ENCODE results near the gene ZNRF2. TPM values are rescaled to one million over a fixed set of nuclear protein-coding genes. Genes with fewer than 3 reads are reported as not detected.

ZNRF2 gene
- total and polyA plus RNA-seq, 2 of the 4 experiments (the other 2 are of a cell fraction): 0.31 to 0.54 TPM

GRCh38 chr7:30245913-30246312, 38.5 kb upstream of the ZNRF2 start:
- Histone ChIP-seq H2AK5ac (ENCODE audit: low read depth, low read length) (no peak overlapping the region), H2BK20ac (ENCODE audit: low read depth, low read length) (no peak overlapping the region), H2AK9ac (replicated peaks; ENCODE audit: low read depth, low read length, poor library complexity) (no peak overlapping the region), H3K27me3 (ENCODE audit: control insufficient read depth, insufficient read depth, low read length) (peaks cover 22% of the 10 kb centered on the region), H4K8ac (ENCODE audit: low read depth in 2 of 2, low read length in 2 of 2) (no peak overlapping the region), H3K9me3 (ENCODE audit: control insufficient read depth, insufficient read depth, low read length) (no peaks in the 10 kb centered on the region), H2AFZ (replicated peaks; ENCODE audit: low read length, poor library complexity) (no peak overlapping the region), H4K91ac (ENCODE audit: insufficient read depth, low read depth, low read length) (no peak overlapping the region), H3K9me1 (ENCODE audit: insufficient read depth, low read length) (no peaks in the 10 kb centered on the region), H4K20me1 (ENCODE audit: insufficient read depth, low read length) (no peaks in the 10 kb centered on the region), H3K4me2 (ENCODE audit: low read depth, low read length) (no peak overlapping the region), H3K79me1 (ENCODE audit: low read depth in 1 of 2, low read length in 2 of 2) (no peaks in the 10 kb centered on the region), H2BK15ac (ENCODE audit: low read depth, low read length) (no peak overlapping the region), H2BK5ac (ENCODE audit: low read depth, low read length, poor library complexity, severe bottlenecking) (no peak overlapping the region), H3K14ac (replicated peaks; ENCODE audit: low read depth, low read length) (no peak overlapping the region), H3K23ac (ENCODE audit: low read depth, low read length) (no peak overlapping the region), H3K27ac (ENCODE audit: insufficient read depth, low read length) (no peak overlapping the region), H3K4me3 (ENCODE audit: insufficient read depth, low read depth, low read length) (no peak overlapping the region), H3K36me3 (ENCODE audit: control insufficient read depth, insufficient read depth, low read length) (no peaks in the 10 kb centered on the region), H3K4ac (ENCODE audit: low read depth, low read length) (no peak overlapping the region), H2BK120ac (ENCODE audit: low read depth, low read length) (no peak overlapping the region), H3K56ac (ENCODE audit: extremely low read depth, insufficient read depth, low read length) (no peak overlapping the region), H3K9ac (ENCODE audit: low read depth, low read length) (no peak overlapping the region), H4K5ac (ENCODE audit: low read depth, low read length) (no peak overlapping the region), H3K18ac (ENCODE audit: low read depth, low read length) (no peak overlapping the region), H3K4me1 (ENCODE audit: control insufficient read depth, insufficient read depth, low read length) (no peaks in the 10 kb centered on the region)
- 57% methylated on average over 2 of the region's 7 CpGs; no CpG with 5 or more reads in 1 of the 2 experiments for WGBS, 2 experiments (ENCODE audit: extremely low coverage in 2 of 2, insufficient read length in 1 of 2)
- DNase-seq (no peak), ATAC-seq (ENCODE audit: low read depth) (no peak)
- ChIA-PET POLR2A (ENCODE audit: unreplicated experiment) (no interaction called here), CTCF (no interaction called here)
- dilution Hi-C loops (cut with HindIII; ENCODE audit: low sequenced_read_pairs, unreplicated experiment): no loop called here
- no TSS peak for BruUV-seq (replicated peaks)
- TF ChIP-seq ELK1 (IDR thresholded peaks at IDR 0.05; ENCODE audit: borderline replicate concordance, low read depth, low read length) (no peak), RCOR1 (IDR thresholded peaks at IDR 0.05; ENCODE audit: insufficient replicate concordance, low read length) (no peak), CTCF (conservative IDR thresholded peaks at IDR 0.05; ENCODE audit: low read depth, low read length) (no peak), BHLHE40 (IDR thresholded peaks at IDR 0.05; ENCODE audit: low read depth, low read length) (no peak), USF2 (IDR thresholded peaks at IDR 0.05; ENCODE audit: low read depth, low read length) (no peak), CHD1 (IDR thresholded peaks at IDR 0.05; ENCODE audit: low read depth, low read length) (no peak), FOS (IDR thresholded peaks at IDR 0.05; ENCODE audit: low read depth, low read length) (no peak), MXI1 (IDR thresholded peaks at IDR 0.05; ENCODE audit: borderline replicate concordance, low read depth, low read length) (no peak), RFX5 (IDR thresholded peaks at IDR 0.05; ENCODE audit: low read depth, low read length) (no peak), NFE2L2 (IDR thresholded peaks at IDR 0.05; ENCODE audit: low read depth, low read length) (no peak), CEBPB (IDR thresholded peaks at IDR 0.05; ENCODE audit: low read depth, low read length) (no peak), MAZ (IDR thresholded peaks at IDR 0.05; ENCODE audit: borderline replicate concordance, low read depth, low read length) (no peak), SMC3 (IDR thresholded peaks at IDR 0.05; ENCODE audit: low read depth, low read length) (no peak), MAFK (IDR thresholded peaks at IDR 0.05; ENCODE audit: low read depth, low read length) (no peak), POLR2A (IDR thresholded peaks at IDR 0.05; ENCODE audit: low read depth, low read length) (no peak), RAD21 (IDR thresholded peaks at IDR 0.05; ENCODE audit: low read length) (no peak)
- intact Hi-C loops (cut with micrococcal nuclease): no loop called here
- in situ Hi-C loops (cut with MboI; ENCODE audit: low sequenced_read_pairs): no loop called here

Measured in IMR-90 (cell line).